ENCODE results near the gene HK1. TPM values are rescaled to one million over a fixed set of nuclear protein-coding genes. Genes with fewer than 3 reads are reported as not detected.
A peak's percentile ranks its signal among the peaks of the same experiment; 100 is the strongest.

Gene HK1
- total and polyA plus RNA-seq, 2 donors (not counting 1 experiment from before 2014, with no cell fraction given): 60.6 to 172 TPM

- Histone ChIP-seq H3K9ac (ENCODE audit: insufficient read depth, low read length) (no peak overlapping the region), H4K20me1 (ENCODE audit: control insufficient read depth, extremely low read depth, insufficient read depth, low read length) (no peaks in the 10 kb centered on the region), H3K27ac (ENCODE audit: insufficient read depth, low read length) (no peak overlapping the region), H3K79me2 (ENCODE audit: control insufficient read depth, insufficient read depth, low read length) (no peaks in the 10 kb centered on the region), H3K4me1 (ENCODE audit: control insufficient read depth, extremely low read depth, insufficient read depth, low read length) (no peaks in the 10 kb centered on the region), H3K4me2 (ENCODE audit: extremely low read depth, insufficient read depth, low read length) (no peak overlapping the region), H2AFZ (ENCODE audit: low read length) (no peak overlapping the region), H3K36me3 (ENCODE audit: control insufficient read depth, insufficient read depth, low read length) (no peaks in the 10 kb centered on the region), H3K9me3 (ENCODE audit: control insufficient read depth, insufficient read depth, low read depth, low read length) (no peaks in the 10 kb centered on the region), H3K4me3 (replicated peaks in 1 of 4; ENCODE audit: control extremely low read depth in 1 of 4, insufficient read depth in 1 of 4, low read depth in 3 of 4, low read length in 4 of 4) (no peak overlapping the region), H3K27me3 (ENCODE audit: control insufficient read depth, insufficient read depth, low read length) (peaks cover 16% of the 10 kb centered on the region)
- DNase-seq (ENCODE audit: low read depth in 2 of 2): no peak
- TF ChIP-seq CTCF (conservative IDR thresholded peaks at IDR 0.05 in 1 of 2, IDR thresholded peaks at IDR 0.05 in 1 of 2; ENCODE audit: low read depth in 1 of 2, low read length in 2 of 2): no peak
- no peak for TF ChIP-seq EZH2 (IDR thresholded peaks at IDR 0.05; ENCODE audit: low read length, missing control alignments)
Measured at GRCh38 chr10:69292459-69292858, 14.2 kb downstream of the HK1 start.

GRCh38 chr10:69295027-69295636 lies 16.8 kb downstream of the HK1 start:
- no peaks in the 10 kb centered on the region for H3K36me3 ChIP-seq (ENCODE audit: control insufficient read depth, insufficient read depth, low read length)
- H3K4me1 ChIP-seq (ENCODE audit: control insufficient read depth, extremely low read depth, insufficient read depth, low read length): no peaks in the 10 kb centered on the region
- no peak overlapping the region for H3K4me3 ChIP-seq (replicated peaks in 1 of 4; ENCODE audit: control extremely low read depth in 1 of 4, insufficient read depth in 1 of 4, low read depth in 3 of 4, low read length in 4 of 4)
- no peak for TF ChIP-seq CTCF (conservative IDR thresholded peaks at IDR 0.05 in 1 of 2, IDR thresholded peaks at IDR 0.05 in 1 of 2; ENCODE audit: low read depth in 1 of 2, low read length in 2 of 2)
- no peak for TF ChIP-seq EZH2 (IDR thresholded peaks at IDR 0.05; ENCODE audit: low read length, missing control alignments)
- DNase-seq (ENCODE audit: low read depth in 2 of 2): peak in 1 of 2 donors; percentile 26
- no peaks in the 10 kb centered on the region for H3K79me2 ChIP-seq (ENCODE audit: control insufficient read depth, insufficient read depth, low read length)
- H2AFZ ChIP-seq (ENCODE audit: low read length): no peak overlapping the region
- H4K20me1 ChIP-seq (ENCODE audit: control insufficient read depth, extremely low read depth, insufficient read depth, low read length): no peaks in the 10 kb centered on the region
- H3K9me3 ChIP-seq (ENCODE audit: control insufficient read depth, insufficient read depth, low read depth, low read length): no peaks in the 10 kb centered on the region
- no peak overlapping the region for H3K4me2 ChIP-seq (ENCODE audit: extremely low read depth, insufficient read depth, low read length)
- no peak overlapping the region for H3K27ac ChIP-seq (ENCODE audit: insufficient read depth, low read length)
- no peak overlapping the region for H3K9ac ChIP-seq (ENCODE audit: insufficient read depth, low read length)
- H3K27me3 ChIP-seq (ENCODE audit: control insufficient read depth, insufficient read depth, low read length): peaks cover 11% of the 10 kb centered on the region

DNA sequence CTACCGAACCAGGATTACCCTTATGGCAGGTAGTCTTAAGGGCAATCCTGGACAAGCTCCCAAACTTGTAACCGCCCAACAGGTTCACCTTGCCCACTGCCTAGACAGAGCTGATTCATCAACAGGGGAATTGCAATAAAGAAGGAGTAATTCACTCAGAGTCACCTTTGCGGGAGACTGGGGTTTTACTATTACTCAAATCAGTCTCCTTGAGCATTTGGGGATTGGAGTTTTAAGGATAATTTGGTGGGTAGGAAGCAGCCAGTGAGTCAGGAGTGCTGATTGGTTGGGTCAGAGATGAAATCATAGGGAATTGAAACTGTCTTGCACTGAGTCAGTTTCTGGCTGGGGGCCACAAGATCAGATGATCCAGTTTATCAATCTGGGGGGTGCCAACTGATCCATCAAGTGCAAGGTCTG lies 25.3 kb downstream of the HK1 start:
- H4K20me1 ChIP-seq (ENCODE audit: control insufficient read depth, extremely low read depth, insufficient read depth, low read length): no peaks in the 10 kb centered on the region
- H3K27me3 ChIP-seq (ENCODE audit: control insufficient read depth, insufficient read depth, low read length): no peaks in the 10 kb centered on the region
- no peak overlapping the region for H3K27ac ChIP-seq (ENCODE audit: insufficient read depth, low read length)
- no peaks in the 10 kb centered on the region for H3K79me2 ChIP-seq (ENCODE audit: control insufficient read depth, insufficient read depth, low read length)
- no peak overlapping the region for H3K4me3 ChIP-seq (replicated peaks in 1 of 4; ENCODE audit: control extremely low read depth in 1 of 4, insufficient read depth in 1 of 4, low read depth in 3 of 4, low read length in 4 of 4)
- H3K4me1 ChIP-seq (ENCODE audit: control insufficient read depth, extremely low read depth, insufficient read depth, low read length): no peaks in the 10 kb centered on the region
- DNase-seq (ENCODE audit: low read depth in 2 of 2): peak; percentile 34 to 42
- H3K9ac ChIP-seq (ENCODE audit: insufficient read depth, low read length): no peak overlapping the region
- no peaks in the 10 kb centered on the region for H3K9me3 ChIP-seq (ENCODE audit: control insufficient read depth, insufficient read depth, low read depth, low read length)
- no peak overlapping the region for H3K4me2 ChIP-seq (ENCODE audit: extremely low read depth, insufficient read depth, low read length)
- TF ChIP-seq EZH2 (IDR thresholded peaks at IDR 0.05; ENCODE audit: low read length, missing control alignments) (no peak), CTCF (conservative IDR thresholded peaks at IDR 0.05 in 1 of 2, IDR thresholded peaks at IDR 0.05 in 1 of 2; ENCODE audit: low read depth in 1 of 2, low read length in 2 of 2) (no peak)
- H3K36me3 ChIP-seq (ENCODE audit: control insufficient read depth, insufficient read depth, low read length): no peaks in the 10 kb centered on the region
- no peak overlapping the region for H2AFZ ChIP-seq (ENCODE audit: low read length)
